CD8-positive, alpha-beta memory T cell (primary cell): ENCODE measurements around the gene GYS1. TPM values are rescaled to one million over a fixed set of nuclear protein-coding genes. Genes with fewer than 3 reads are reported as not detected.

Source experiments
- CTCF ChIA-PET: fragments of 350-600 bp; sonication (Branson Sonifier 250); formaldehyde crosslinking; loops from one replicate; lab custom pipeline; 2021; ENCODE audit warnings: antibody characterized with exemption; lab: Charles Lee
- POLR2A ChIA-PET: fragments of 350-600 bp; sonication (Branson Sonifier 250); formaldehyde crosslinking; loops from one replicate; lab custom pipeline; 2021; ENCODE audit warnings: antibody characterized with exemption; lab: Charles Lee
- DNase-seq, 5 donors: peaks; one replicate each; pipeline versions ENCODE4 v3.0.0 to v3.0.0-alpha.2; 2020 to 2022; ENCODE audit warnings: mixed read lengths in 1 of 5
- H3K27ac ChIP-seq: one replicate; pipeline ENCODE4 v1.7.0; 2013; ENCODE audit warnings: low read depth, mild to moderate bottlenecking, low read length, moderate library complexity
- H3K27me3 ChIP-seq: 2 replicates; pipeline ENCODE4 v1.7.0; 2013; ENCODE audit warnings: low read length, mild to moderate bottlenecking; ENCODE audit not compliant: insufficient read depth, poor library complexity, severe bottlenecking
- H3K36me3 ChIP-seq: 2 replicates; pipeline ENCODE4 v1.7.0; 2013; ENCODE audit warnings: mild to moderate bottlenecking, low read length, moderate library complexity; ENCODE audit not compliant: insufficient read depth
- H3K4me1 ChIP-seq: 2 replicates; pipeline ENCODE4 v1.7.0; 2013; ENCODE audit warnings: mild to moderate bottlenecking, low read length, moderate library complexity; ENCODE audit not compliant: insufficient read depth
- H3K4me3 ChIP-seq: 2 replicates; pipeline ENCODE4 v1.7.0; 2013; ENCODE audit warnings: mild to moderate bottlenecking, low read length
- H3K9me3 ChIP-seq: 2 replicates; pipeline ENCODE4 v1.7.0; 2013; ENCODE audit warnings: mild to moderate bottlenecking, low read length
- H3K27ac Mint-ChIP-seq, 8 donors: one replicate each; pipeline ENCODE4 v1.8.0; 2020 to 2021; ENCODE audit warnings: mixed read lengths in 8 of 8, mild to moderate bottlenecking in 6 of 8, inconsistent platforms in 3 of 8, moderate library complexity in 3 of 8
- H3K27me3 Mint-ChIP-seq, 2 donors: one replicate each; pipeline ENCODE4 v1.8.0; 2020 to 2021; ENCODE audit warnings: mixed read lengths in 2 of 2, mild to moderate bottlenecking in 1 of 2, moderate library complexity in 1 of 2
- H3K36me3 Mint-ChIP-seq, 3 donors: one replicate each; pipeline ENCODE4 v1.8.0; 2020 to 2021; ENCODE audit warnings: mixed read lengths in 3 of 3, inconsistent platforms in 1 of 3, mild to moderate bottlenecking in 1 of 3
- H3K4me1 Mint-ChIP-seq, 3 donors: one replicate each; pipeline ENCODE4 v1.8.0; 2020 to 2021; ENCODE audit warnings: mixed read lengths in 3 of 3, inconsistent platforms in 1 of 3, mild to moderate bottlenecking in 1 of 3
- H3K4me3 Mint-ChIP-seq, 7 donors: one replicate each; pipeline ENCODE4 v1.8.0; 2020 to 2021; ENCODE audit warnings: mixed read lengths in 7 of 7, mild to moderate bottlenecking in 6 of 7, moderate library complexity in 4 of 7, inconsistent platforms in 2 of 7
- H3K9me3 Mint-ChIP-seq, 5 donors: one replicate each; pipeline ENCODE4 v1.8.0; 2020 to 2022; ENCODE audit warnings: mixed read lengths in 5 of 5, mild to moderate bottlenecking in 3 of 5, moderate library complexity in 2 of 5, inconsistent platforms in 1 of 5
- polyA plus RNA-seq: library from polyadenylated mRNA; unstranded; fragments of 300-500 nt; fragmentation: Illumina TruSeq; gene quantifications from one replicate; pipeline ENCODE4 v1.2.3, GENCODE V29; 2021
- total RNA-seq, 2 experiments: library from RNA; stranded (reverse); gene quantifications; one replicate each; pipeline ENCODE4 v1.2.3, GENCODE V29; 2021

Gene GYS1
- total and polyA plus RNA-seq, 3 experiments from 2014 or later = 31.5 to 38.9 (median 38.2) TPM

DNA sequence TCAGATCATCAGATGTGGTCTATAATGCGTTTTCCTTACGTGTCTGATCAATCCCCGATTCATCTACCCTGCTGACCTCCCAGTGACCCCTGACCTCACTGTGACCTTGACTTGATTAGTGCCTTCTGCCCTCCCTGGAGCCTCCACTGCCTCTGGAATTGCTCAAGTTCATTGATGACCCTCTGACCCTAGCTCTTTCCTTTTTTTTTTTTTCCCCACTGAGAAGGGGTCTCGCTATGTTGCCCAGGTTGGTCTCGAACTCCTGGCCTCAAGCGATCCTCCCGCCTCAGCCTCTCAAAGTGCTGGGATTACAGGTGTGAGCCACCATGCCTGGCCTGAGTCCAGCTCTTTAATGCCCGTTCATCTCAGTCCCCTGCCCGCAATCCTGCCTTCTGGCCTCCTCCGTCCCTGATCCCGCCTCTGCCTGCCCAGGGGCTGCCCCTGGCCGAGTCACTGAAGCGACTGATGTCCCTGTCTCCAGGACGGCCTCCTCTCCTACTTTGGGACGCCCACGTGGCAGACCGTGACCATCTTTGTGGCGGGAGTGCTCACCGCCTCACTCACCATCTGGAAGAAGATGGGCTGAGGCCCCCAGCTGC lies 32.0 kb downstream of the GYS1 start:
- peaks cover 34% of the 10 kb centered on the region for H3K4me1 ChIP-seq
- H3K9me3 ChIP-seq = no peaks in the 10 kb centered on the region
- Mint-ChIP-seq H3K27me3 (peaks cover 0 to 8% of the 10 kb centered on the region in 2 donors), H3K27ac (peak overlapping the region in 2 of 8 donors; percentile 43 to 54), H3K36me3 (peaks cover 0 to 26% (median 6%) of the 10 kb centered on the region in 3 donors), H3K4me3 (peak overlapping the region in 2 of 7 donors; percentile 13 to 64), H3K4me1 (peaks cover 55 to 77% (median 68%) of the 10 kb centered on the region in 3 donors), H3K9me3 (no peaks in the 10 kb centered on the region)
- CTCF ChIA-PET = interaction anchor here (1.3 to 1.8 kb wide), 3 partner anchors 8 to 32 kb away, joined by 3 to 5 read pairs (median 4); partner anchors contain the start of gene RUVBL2
- peak in 1 of 5 donors; percentile 44 for DNase-seq
- H3K27me3 ChIP-seq = no peaks in the 10 kb centered on the region
- peaks cover under 1% of the 10 kb centered on the region for H3K36me3 ChIP-seq
- POLR2A ChIA-PET = interaction anchor here (0.8 to 1.2 kb wide), 3 partner anchors 9 to 88 kb away, joined by 3 to 7 read pairs (median 5); no protein-coding TSS in a partner anchor
- H3K4me3 ChIP-seq = no peak overlapping the region
- peak overlapping the region; percentile 94 for H3K27ac ChIP-seq

DNA sequence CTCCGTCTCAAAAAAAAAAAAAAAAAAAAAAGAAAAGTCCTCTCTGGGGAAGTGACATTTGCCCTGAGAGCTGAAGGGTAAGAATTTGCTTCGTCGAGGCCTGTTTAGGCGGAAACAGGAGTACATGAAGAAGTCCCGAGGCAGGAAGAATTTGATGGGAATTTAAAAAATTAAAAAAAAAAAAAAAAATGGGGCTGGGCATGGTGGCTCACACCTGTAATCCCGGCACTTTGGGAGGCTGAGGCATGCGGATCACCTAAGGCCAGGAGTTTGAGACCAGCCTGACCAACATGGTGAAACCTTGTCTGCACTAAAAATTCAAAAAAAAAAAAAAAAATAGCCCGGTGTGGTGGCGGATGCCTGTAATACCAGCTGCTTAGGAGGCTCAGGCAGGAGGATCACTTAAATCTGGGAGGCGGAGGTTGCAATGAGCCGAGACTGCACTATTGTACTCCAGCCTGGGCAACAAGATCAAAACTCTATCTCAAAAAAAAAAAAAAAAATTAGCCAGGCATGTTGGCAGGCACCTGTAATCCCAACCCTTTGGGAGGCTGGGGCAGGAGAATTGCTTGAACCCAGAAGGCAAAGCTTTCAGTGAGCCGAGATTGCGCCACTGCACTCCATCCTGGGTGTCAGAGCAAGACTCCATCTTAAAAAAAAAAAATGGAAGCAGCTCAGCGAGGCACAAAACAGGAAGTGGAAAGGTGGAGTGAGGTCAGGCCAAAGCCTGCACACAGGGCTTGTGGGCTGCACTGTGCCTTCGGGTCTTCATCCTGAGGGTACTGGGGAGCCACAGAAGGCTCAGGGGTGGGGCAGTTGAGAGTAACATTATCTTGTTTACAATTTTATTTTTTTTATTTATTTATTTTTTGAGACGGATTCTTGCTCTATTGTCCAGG lies 33.5 kb downstream of the GYS1 start:
- Mint-ChIP-seq H3K27me3 (peaks cover 0 to 1% of the 10 kb centered on the region in 2 donors), H3K27ac (peak overlapping the region in 1 of 8 donors; percentile 26), H3K4me1 (peaks cover 51 to 73% (median 65%) of the 10 kb centered on the region in 3 donors), H3K36me3 (peaks cover 0 to 22% (median 6%) of the 10 kb centered on the region in 3 donors), H3K9me3 (no peaks in the 10 kb centered on the region), H3K4me3 (no peak overlapping the region)
- H3K9me3 ChIP-seq = no peaks in the 10 kb centered on the region
- ChIA-PET POLR2A (interaction anchor here (0.6 to 0.7 kb wide), 5 partner anchors 11 to 798 kb away, joined by 3 to 5 read pairs (median 4); no protein-coding TSS in a partner anchor), CTCF (interaction anchor here (1.1 to 1.4 kb wide), 3 partner anchors 11 to 117 kb away, joined by 3 to 8 read pairs (median 3); partner anchors contain the start of gene RUVBL2)
- peaks cover 39% of the 10 kb centered on the region for H3K4me1 ChIP-seq
- no peak overlapping the region for H3K4me3 ChIP-seq
- no peak overlapping the region for H3K27ac ChIP-seq
- no peaks in the 10 kb centered on the region for H3K36me3 ChIP-seq
- H3K27me3 ChIP-seq = no peaks in the 10 kb centered on the region
- DNase-seq = peak in 1 of 5 donors; percentile 29

DNA sequence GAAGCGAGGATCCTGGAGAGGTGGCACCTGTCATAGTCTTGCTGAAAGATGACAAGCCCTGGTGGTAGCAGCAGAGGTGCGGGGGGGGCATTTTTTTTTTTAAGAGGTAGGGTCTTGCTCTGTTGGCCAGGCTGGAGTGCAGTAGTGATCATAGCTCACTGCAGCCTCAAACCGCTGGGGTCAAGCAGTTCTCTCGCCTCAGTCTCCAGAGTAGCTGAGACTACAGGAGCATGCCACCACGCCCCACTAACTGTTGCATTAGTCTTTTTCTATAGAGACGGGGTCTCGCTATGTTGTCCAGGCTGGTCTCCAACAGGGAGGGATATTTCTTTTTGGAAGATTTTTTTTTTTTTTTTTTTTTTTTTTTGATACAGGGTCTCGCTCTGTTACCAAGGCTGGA lies 35.1 kb downstream of the GYS1 start:
- H3K4me1 ChIP-seq = peaks cover 28% of the 10 kb centered on the region

DNA sequence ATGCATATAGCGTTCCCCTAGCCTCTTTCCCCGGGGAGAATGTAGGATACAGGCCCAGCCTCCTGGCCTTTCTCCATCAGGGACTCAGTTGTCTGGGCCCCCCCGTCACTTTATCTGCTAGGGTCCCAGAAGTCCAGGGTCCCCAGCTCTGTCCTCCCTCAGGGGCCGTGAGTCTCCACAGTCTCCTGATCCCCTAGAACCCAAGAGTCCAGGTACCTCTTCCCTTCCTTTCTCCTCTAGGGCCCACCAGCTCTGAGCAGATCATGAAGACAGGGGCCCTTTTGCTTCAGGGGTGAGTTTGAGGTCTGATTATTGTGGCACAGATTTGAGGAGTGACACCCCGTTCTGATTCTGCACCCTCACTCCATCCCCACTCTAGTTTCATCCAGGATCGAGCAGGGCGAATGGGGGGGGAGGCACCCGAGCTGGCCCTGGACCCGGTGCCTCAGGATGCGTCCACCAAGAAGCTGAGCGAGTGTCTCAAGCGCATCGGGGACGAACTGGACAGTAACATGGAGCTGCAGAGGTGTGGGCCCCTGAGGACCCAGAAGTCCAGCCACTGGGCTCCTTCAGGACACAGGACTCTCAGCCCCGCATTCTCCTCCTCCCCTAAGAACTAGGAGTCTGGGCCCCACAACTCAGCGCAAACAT lies 37.7 kb downstream of the GYS1 start:
- peaks cover 24 to 41% (median 38%) of the 10 kb centered on the region in 3 donors for H3K4me1 Mint-ChIP-seq
- CTCF ChIA-PET = interaction anchor here (2.0 kb wide), 1 partner anchor 38 kb away, joined by 7 read pairs; the partner anchor contains the start of genes GYS1 and RUVBL2
- POLR2A ChIA-PET = interaction anchor here (0.5 to 2.6 kb wide), 2 partner anchors 9 to 191 kb away, joined by 4 to 14 read pairs; partner anchors contain the start of gene FTL

More for the DNA sequence above, 35.1 kb downstream of the GYS1 start:
- Mint-ChIP-seq H3K36me3 (peaks cover 0 to 26% (median 6%) of the 10 kb centered on the region in 3 donors), H3K9me3 (no peaks in the 10 kb centered on the region), H3K27me3 (peaks cover 0 to 1% of the 10 kb centered on the region in 2 donors), H3K4me1 (peaks cover 39 to 61% (median 54%) of the 10 kb centered on the region in 3 donors), H3K4me3 (peak overlapping the region in 3 of 7 donors; percentile 10 to 61 (median 20)), H3K27ac (no peak overlapping the region)
- Histone ChIP-seq H3K27me3 (no peaks in the 10 kb centered on the region), H3K9me3 (no peaks in the 10 kb centered on the region), H3K36me3 (no peaks in the 10 kb centered on the region), H3K4me3 (no peak overlapping the region), H3K27ac (no peak overlapping the region)
- no peak for DNase-seq
- CTCF ChIA-PET = interaction anchor here (1.2 kb wide), 1 partner anchor 12 kb away, joined by 5 read pairs; no protein-coding TSS in a partner anchor
- POLR2A ChIA-PET = no interaction called here

DNA sequence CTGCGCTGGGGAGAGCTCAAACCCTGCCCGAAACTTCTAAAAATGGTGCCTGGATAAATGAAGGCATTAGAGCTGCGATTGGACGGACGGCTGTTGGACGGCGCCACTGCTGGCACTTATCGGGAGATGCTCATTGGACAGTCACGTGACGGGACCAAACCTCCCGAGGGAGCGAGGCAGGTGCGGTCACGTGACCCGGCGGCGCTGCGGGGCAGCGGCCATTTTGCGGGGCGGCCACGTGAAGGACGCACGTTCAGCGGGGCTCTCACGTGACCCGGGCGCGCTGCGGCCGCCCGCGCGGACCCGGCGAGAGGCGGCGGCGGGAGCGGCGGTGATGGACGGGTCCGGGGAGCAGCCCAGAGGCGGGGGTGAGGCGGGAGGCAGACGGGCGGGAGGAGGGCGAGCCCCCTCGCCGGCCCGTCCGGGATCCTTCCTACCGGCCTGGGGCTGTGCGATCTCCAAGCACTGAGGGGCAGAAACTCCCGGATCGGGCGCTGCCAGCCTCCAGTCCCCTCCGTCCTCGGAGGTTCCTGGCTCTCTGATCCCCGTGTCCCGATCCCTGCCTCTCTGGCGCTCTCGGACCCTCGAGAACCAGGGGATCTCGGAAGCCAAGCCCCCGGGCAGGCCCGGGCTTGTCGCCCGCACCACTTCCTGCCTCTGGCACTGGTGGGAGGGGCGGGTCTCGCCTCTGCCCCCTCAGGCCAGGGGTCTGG lies 38.4 kb downstream of the GYS1 start, which contains the start of gene BAX:
BAX (plus strand) TSS at position 281 of the 713 bp plus-strand sequence; CDS start at position 335, 54 bp downstream.
- Histone ChIP-seq H3K4me1 (peaks cover 17% of the 10 kb centered on the region), H3K36me3 (no peaks in the 10 kb centered on the region), H3K27me3 (no peaks in the 10 kb centered on the region), H3K4me3 (peak within 1 kb of the TSS; percentile 75), H3K9me3 (no peaks in the 10 kb centered on the region), H3K27ac (peak within 1 kb of the TSS; percentile 84)
- Mint-ChIP-seq H3K4me3 (peak within 1 kb of the TSS; percentile 90 to 96 (median 93)), H3K4me1 (peaks cover 24 to 39% (median 35%) of the 10 kb centered on the region in 3 donors), H3K9me3 (no peaks in the 10 kb centered on the region), H3K36me3 (peaks cover 0 to 26% (median 6%) of the 10 kb centered on the region in 3 donors), H3K27me3 (no peaks in the 10 kb centered on the region), H3K27ac (peak within 1 kb of the TSS; percentile 43 to 95 (median 89))
- CTCF ChIA-PET = interaction anchor here (1.2 to 2.0 kb wide), 2 partner anchors 16 to 39 kb away, joined by 3 to 7 read pairs; partner anchors contain the start of genes GYS1 and RUVBL2
- POLR2A ChIA-PET = interaction anchor here (0.6 to 2.6 kb wide), 4 partner anchors 7 to 54 kb away, joined by 4 to 14 read pairs (median 6); partner anchors contain the start of gene FTL
- DNase-seq = peak; percentile 70 to 88 (median 79)

More for the DNA sequence above, 37.7 kb downstream of the GYS1 start:
- Mint-ChIP-seq H3K27me3 (no peaks in the 10 kb centered on the region), H3K4me3 (peak overlapping the region; percentile 83 to 96 (median 93)), H3K27ac (peak overlapping the region; percentile 43 to 87 (median 78)), H3K36me3 (peaks cover 0 to 26% (median 6%) of the 10 kb centered on the region in 3 donors), H3K9me3 (no peaks in the 10 kb centered on the region)
- H3K36me3 ChIP-seq = no peaks in the 10 kb centered on the region
- H3K27ac ChIP-seq = peak overlapping the region; percentile 84
- H3K4me3 ChIP-seq = peak overlapping the region; percentile 75
- H3K4me1 ChIP-seq = peaks cover 17% of the 10 kb centered on the region
- H3K9me3 ChIP-seq = no peaks in the 10 kb centered on the region
- no peak for DNase-seq
- H3K27me3 ChIP-seq = no peaks in the 10 kb centered on the region

DNA sequence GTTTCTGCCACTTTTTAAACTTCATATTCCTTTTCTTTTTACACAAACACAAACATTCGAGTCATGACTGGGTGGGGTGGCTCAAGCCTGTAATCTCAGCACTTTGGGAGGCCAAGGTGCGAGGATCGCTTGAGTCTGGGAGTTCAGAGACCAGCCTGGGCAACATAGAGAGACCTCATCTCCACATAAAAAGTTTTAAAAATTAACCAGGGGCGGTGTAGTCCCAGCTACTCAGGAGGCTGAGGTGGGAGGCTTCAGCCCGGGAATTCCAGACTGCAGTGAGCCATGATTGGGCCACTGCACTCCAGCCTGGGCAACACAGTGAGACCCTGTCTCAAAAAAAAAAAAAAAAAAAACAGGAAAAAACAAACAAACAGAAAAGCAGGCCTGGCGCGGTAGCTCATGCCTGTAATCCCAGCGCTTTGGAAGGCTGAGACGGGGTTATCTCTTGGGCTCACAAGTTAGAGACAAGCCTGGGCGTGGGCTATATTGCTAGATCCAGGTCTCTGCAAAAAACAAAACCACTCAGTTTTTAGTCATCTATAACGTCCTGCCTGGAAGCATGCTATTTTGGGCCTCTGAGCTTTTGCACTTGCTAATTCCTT lies 39.0 kb downstream of the GYS1 start:
- Histone ChIP-seq H3K4me3 (peak overlapping the region; percentile 75), H3K36me3 (no peaks in the 10 kb centered on the region), H3K27ac (peak overlapping the region; percentile 84), H3K9me3 (no peaks in the 10 kb centered on the region), H3K4me1 (peaks cover 17% of the 10 kb centered on the region), H3K27me3 (no peaks in the 10 kb centered on the region)
- CTCF ChIA-PET = interaction anchor here (1.2 to 2.0 kb wide), 2 partner anchors 17 to 39 kb away, joined by 3 to 7 read pairs; partner anchors contain the start of genes GYS1 and RUVBL2
- Mint-ChIP-seq H3K27me3 (no peaks in the 10 kb centered on the region), H3K4me1 (peaks cover 24 to 35% (median 32%) of the 10 kb centered on the region in 3 donors), H3K9me3 (no peaks in the 10 kb centered on the region), H3K27ac (peak overlapping the region; percentile 33 to 95 (median 86)), H3K4me3 (peak overlapping the region; percentile 90 to 96 (median 93)), H3K36me3 (peaks cover 0 to 26% (median 6%) of the 10 kb centered on the region in 3 donors)
- DNase-seq = no peak
- POLR2A ChIA-PET = interaction anchor here (0.6 to 2.6 kb wide), 4 partner anchors 8 to 53 kb away, joined by 4 to 14 read pairs (median 6); partner anchors contain the start of gene FTL
